HepG2 (cell line): ENCODE data around the gene IL32. TPM values are rescaled to one million over a fixed set of nuclear protein-coding genes. Genes with fewer than 3 reads are reported as not detected.
A peak's percentile ranks its signal among the peaks of the same experiment; 100 is the strongest.

Source experiments
- AKNA ChIP-seq: sonication (generic); formaldehyde crosslinking; IDR thresholded peaks from 2 replicates; pipeline ENCODE4 v1.4.0; 2020; ENCODE audit warnings: missing genetic modification reagents, borderline replicate concordance
- ATF2 ChIP-seq: sonication (generic); formaldehyde crosslinking; IDR thresholded peaks from 2 replicates; pipeline ENCODE4 v1.4.0; 2020; ENCODE audit warnings: missing genetic modification reagents
- BRD4 ChIP-seq: sonication (generic); formaldehyde crosslinking; IDR thresholded peaks from 2 replicates; pipeline ENCODE4 v1.4.0; 2020; ENCODE audit warnings: missing genetic modification reagents
- EED ChIP-seq: sonication (generic); formaldehyde crosslinking; IDR thresholded peaks from 2 replicates; pipeline ENCODE4 v1.5.0; 2020; ENCODE audit warnings: mild to moderate bottlenecking, missing genetic modification reagents
- GPN1 ChIP-seq: sonication (generic); formaldehyde crosslinking; IDR thresholded peaks from 2 replicates; pipeline ENCODE4 v1.5.1; 2020; ENCODE audit warnings: missing genetic modification reagents, borderline replicate concordance
- HDAC1 ChIP-seq: sonication (generic); formaldehyde crosslinking; IDR thresholded peaks from 2 replicates; pipeline ENCODE4 v1.5.1; 2020; ENCODE audit warnings: mild to moderate bottlenecking, missing genetic modification reagents
- HDAC6 ChIP-seq: fragments of 200-600 bp; sonication (generic); IDR thresholded peaks from 2 replicates; pipeline ENCODE4 v1.7.0; 2017; ENCODE audit warnings: mild to moderate bottlenecking, antibody characterized with exemption, low read length, low read depth
- IKZF1 ChIP-seq: fragments of 450-650 bp; IDR thresholded peaks from 2 replicates; pipeline ENCODE4 v1.7.1; 2016
- KDM5A ChIP-seq: fragments of 200-600 bp; sonication (generic); IDR thresholded peaks from 2 replicates; pipeline ENCODE4 v1.7.0; 2018; ENCODE audit warnings: antibody characterized with exemption, mild to moderate bottlenecking, low read length, borderline replicate concordance
- MAZ ChIP-seq, 2 experiments: sonication (generic) in 1 of 2; formaldehyde crosslinking in 1 of 2; IDR thresholded peaks; 2 replicates each; pipeline versions ENCODE4 v1.5.0 to v1.6.1; 2012 to 2020; ENCODE audit warnings: low read depth in 2 of 2, mild to moderate bottlenecking in 2 of 2, borderline replicate concordance in 1 of 2, improper control_type of control experiment in 1 of 2, low read length in 1 of 2, missing genetic modification reagents in 1 of 2, moderate library complexity in 1 of 2
- NFYB ChIP-seq: sonication (generic); formaldehyde crosslinking; IDR thresholded peaks from 2 replicates; pipeline ENCODE4 v1.4.0; 2020; ENCODE audit warnings: missing genetic modification reagents
- SKI ChIP-seq: fragments of 450-650 bp; IDR thresholded peaks from one replicate; pipeline ENCODE4 v1.6.1; 2018; ENCODE audit warnings: mild to moderate bottlenecking; ENCODE audit not compliant: partially characterized antibody
- SP1 ChIP-seq, 2 experiments: fragments of 450-650 bp in 1 of 2; sonication (generic) in 1 of 2; formaldehyde crosslinking in 1 of 2; IDR thresholded peaks; 2 replicates each; pipeline versions ENCODE4 v1.4.0 to v1.6.1; 2016 to 2020; ENCODE audit warnings: missing genetic modification reagents in 1 of 2
- TAF1 ChIP-seq: sonication (generic); formaldehyde crosslinking; IDR thresholded peaks from 2 replicates; pipeline ENCODE4 v1.4.0; 2020; ENCODE audit warnings: missing genetic modification reagents
- TCF12 ChIP-seq, 2 experiments: fragments of 450-650 bp in 1 of 2; sonication (generic) in 1 of 2; formaldehyde crosslinking in 1 of 2; IDR thresholded peaks; 2 replicates each; pipeline versions ENCODE4 v1.6.1 to v1.8.0; 2017 to 2022; ENCODE audit warnings: antibody characterized with exemption in 1 of 2, mild to moderate bottlenecking in 1 of 2, missing genetic modification reagents in 1 of 2, moderate library complexity in 1 of 2
- TGIF2 ChIP-seq: IDR thresholded peaks from 2 replicates; pipeline ENCODE4 v1.6.1; 2016; ENCODE audit warnings: control low read depth, missing compliant biosample characterization
- ZBTB8A ChIP-seq: sonication (generic); formaldehyde crosslinking; IDR thresholded peaks from 2 replicates; pipeline ENCODE4 v1.4.0; 2020; ENCODE audit warnings: mild to moderate bottlenecking, low read depth, missing genetic modification reagents, borderline replicate concordance
- ZMYM2 ChIP-seq: sonication (generic); formaldehyde crosslinking; IDR thresholded peaks from 2 replicates; pipeline ENCODE4 v1.8.0; 2022; ENCODE audit warnings: mild to moderate bottlenecking, missing genetic modification reagents
- ZNF160 ChIP-seq: sonication (generic); formaldehyde crosslinking; IDR thresholded peaks from 2 replicates; pipeline ENCODE4 v1.8.0; 2022; ENCODE audit warnings: mild to moderate bottlenecking, inconsistent platforms, missing genetic modification reagents
- ZNF335 ChIP-seq: sonication (generic); formaldehyde crosslinking; IDR thresholded peaks from 2 replicates; pipeline ENCODE4 v1.4.0; 2020; ENCODE audit warnings: missing genetic modification reagents
- ZNF367 ChIP-seq: sonication (generic); formaldehyde crosslinking; IDR thresholded peaks from 2 replicates; pipeline ENCODE4 v1.4.0; 2020; ENCODE audit warnings: missing genetic modification reagents, borderline replicate concordance
- ZNF496 ChIP-seq: sonication (generic); formaldehyde crosslinking; IDR thresholded peaks from 2 replicates; pipeline ENCODE4 v1.8.1; 2023; ENCODE audit warnings: mild to moderate bottlenecking, moderate library complexity, missing genetic modification reagents; ENCODE audit not compliant: insufficient replicate concordance
- ZNF652 ChIP-seq: IDR thresholded peaks from 2 replicates; pipeline ENCODE4 v1.6.1; 2016; ENCODE audit warnings: low read depth, borderline replicate concordance
- ZNF766 ChIP-seq: sonication (generic); formaldehyde crosslinking; IDR thresholded peaks from 2 replicates; pipeline ENCODE4 v1.5.0; 2020; ENCODE audit warnings: missing genetic modification reagents, borderline replicate concordance
- polyA plus RNA-seq, 8 experiments: library from polyadenylated mRNA; depleted of rRNA in 3 of 8; stranded (reverse) in 7 of 8; unstranded in 1 of 8; fragments of >200 nt; fragmentation: Illumina TruSeq in 4 of 8; extraction: Trizol in 4 of 8; gene quantifications; 2 replicates each; pipeline versions ENCODE4 v1.2.1 to v1.2.3, GENCODE V29; 2011 to 2016; ENCODE audit warnings: low read depth in 4 of 8, missing spikeins in 1 of 8, mixed read lengths in 1 of 8; ENCODE audit not compliant: insufficient read depth in 1 of 8
- total RNA-seq, 5 experiments: library from RNA; depleted of rRNA; stranded (reverse); fragments of >200 nt; fragmentation: Illumina TruSeq; extraction: Trizol; gene quantifications; 2 replicates each; pipeline ENCODE4 v1.2.3, GENCODE V29; 2016; ENCODE audit warnings: low read depth in 1 of 5

The IL32 gene
- total and polyA plus RNA-seq, 2 of the 13 experiments (the other 11 are each of a cell fraction or from before 2014, with no cell fraction given) = 115 to 165 TPM

GRCh38 chr16:3112058-3112880 is 46.8 kb downstream of the IL32 start, which contains the start of gene ZNF205 (continued):
- TF ChIP-seq TGIF2 (CRISPR knock-in tag) (no peak), NFYB (no peak), ZNF335 (CRISPR knock-in tag) (peak; percentile 71), ATF2 (peak; percentile 78; the same call in 1 of the 2 replicates), EED (CRISPR knock-in tag) (no peak), GPN1 (CRISPR knock-in tag) (no peak), AKNA (CRISPR knock-in tag) (no peak), TCF12 (IDR thresholded peaks at IDR 0.05) (no peak), TCF12 (CRISPR knock-in tag; IDR thresholded peaks at IDR 0.05) (no peak), SKI (no peak), IKZF1 (no peak), SP1 (IDR thresholded peaks at IDR 0.05) (no peak), SP1 (CRISPR knock-in tag; IDR thresholded peaks at IDR 0.05) (peak; percentile 80), BRD4 (CRISPR knock-in tag) (peak; percentile 69; the same call in 1 of the 2 replicates), HDAC1 (peak; percentile 91), MAZ (IDR thresholded peaks at IDR 0.05; ENCODE audit: borderline replicate concordance, low read depth, low read length) (peak; percentile 82), MAZ (CRISPR knock-in tag; IDR thresholded peaks at IDR 0.05; ENCODE audit: low read depth) (peak; percentile 91), KDM5A (peak; percentile 98), ZBTB8A (CRISPR knock-in tag) (no peak), HDAC6 (no peak), ZNF160 (CRISPR knock-in tag) (0 out of 2 replicates have a peak, but pooled peaks have one; percentile 25), ZNF652 (CRISPR knock-in tag) (0 out of 2 replicates have a peak, but pooled peaks have one; percentile 34), ZNF367 (CRISPR knock-in tag) (no peak), ZNF766 (CRISPR knock-in tag) (no peak), ZNF496 (CRISPR knock-in tag) (no peak), ZMYM2 (CRISPR knock-in tag) (0 out of 2 replicates have a peak, but pooled peaks have one; percentile 1), TAF1 (CRISPR knock-in tag) (peak; percentile 81)
